ENCODE measurements around the gene CYBA. TPM values are rescaled to one million over a fixed set of nuclear protein-coding genes. Genes with fewer than 3 reads are reported as not detected.

CYBA gene
- total and polyA plus RNA-seq, 10 of the 15 experiments (the other 5 are each of a cell fraction or from before 2014, with no cell fraction given) = 0.55 to 598 (median 258) TPM

GRCh38 chr16:88601313-88602036 lies 49.4 kb downstream of the CYBA start:
- ChIA-PET POLR2A (no interaction called here), SMC1A (ENCODE audit: uncharacterized antibody, unreplicated experiment) (no interaction called here), CTCF (no interaction called here), RAD21 (ENCODE audit: unreplicated experiment) (no interaction called here)
- no TSS peak for BruUV-seq (replicated peaks)
- intact Hi-C loops (cut with micrococcal nuclease; ENCODE audit: unreplicated experiment) (no loop called here), in situ Hi-C loops (cut with MboI) (no loop called here)
- Histone ChIP-seq H3K4me1 (ENCODE audit: control insufficient read depth, insufficient read depth, low read length) (no peaks in the 10 kb centered on the region; the same call in 1 of the 2 replicates), H3K9me3 (replicated peaks; ENCODE audit: control insufficient read depth, insufficient read depth, low read length) (no peaks in the 10 kb centered on the region), H3K79me2 (ENCODE audit: control insufficient read depth, insufficient read depth, low read length) (no peaks in the 10 kb centered on the region), H3K36me3 (ENCODE audit: control insufficient read depth in 2 of 2, insufficient read depth in 2 of 2, low read length in 1 of 2) (peaks cover 32 to 41% of the 10 kb centered on the region in 2 experiments), H3K27ac (ENCODE audit: control insufficient read depth, insufficient read depth) (no peak overlapping the region), H2AFZ (ENCODE audit: control insufficient read depth, low read depth, low read length) (no peak overlapping the region), H3K4me3 (no peak overlapping the region), H4K20me1 (ENCODE audit: control insufficient read depth, insufficient read depth) (no peaks in the 10 kb centered on the region), H3K9ac (ENCODE audit: control insufficient read depth, insufficient read depth, low read length) (no peak overlapping the region), H3K27me3 (replicated peaks in 1 of 2; ENCODE audit: control insufficient read depth in 2 of 2, insufficient read depth in 2 of 2, low read length in 1 of 2) (no peaks in the 10 kb centered on the region), H3K4me2 (ENCODE audit: control insufficient read depth, insufficient read depth) (no peak overlapping the region)
- ATAC-seq (no peak), DNase-seq (ENCODE audit: low read depth, low spot score) (no peak), FAIRE-seq (no peak)
- 79% methylated on average over 9 of the region's 9 CpGs for WGBS (ENCODE audit: insufficient coverage, insufficient replicate concordance, low lambda C conversion rate, missing lambda C conversion rate)
- TF ChIP-seq SUZ12 (IDR thresholded peaks at IDR 0.05; ENCODE audit: unreplicated experiment) (no peak), CBX3 (IDR thresholded peaks at IDR 0.05; ENCODE audit: borderline replicate concordance, low read depth) (no peak), CHD1 (IDR thresholded peaks at IDR 0.05; ENCODE audit: low read depth, low read length) (no peak), ZNF207 (IDR thresholded peaks at IDR 0.05; ENCODE audit: borderline replicate concordance) (no peak), POLR2A (IDR thresholded peaks at IDR 0.05; ENCODE audit: low read depth, low read length) (no peak), RAD21 (IDR thresholded peaks at IDR 0.05; ENCODE audit: insufficient read depth, low read depth, low read length) (no peak), MTA3 (IDR thresholded peaks at IDR 0.05; ENCODE audit: borderline replicate concordance, low read length) (no peak), ZNF24 (IDR thresholded peaks at IDR 0.05) (no peak), CUX1 (IDR thresholded peaks at IDR 0.05; ENCODE audit: insufficient replicate concordance, low read depth, low read length) (no peak), ZBTB40 (IDR thresholded peaks at IDR 0.05; ENCODE audit: borderline replicate concordance) (no peak), DPF2 (IDR thresholded peaks at IDR 0.05) (no peak)
- TF ChIP-seq, protein P1, sequence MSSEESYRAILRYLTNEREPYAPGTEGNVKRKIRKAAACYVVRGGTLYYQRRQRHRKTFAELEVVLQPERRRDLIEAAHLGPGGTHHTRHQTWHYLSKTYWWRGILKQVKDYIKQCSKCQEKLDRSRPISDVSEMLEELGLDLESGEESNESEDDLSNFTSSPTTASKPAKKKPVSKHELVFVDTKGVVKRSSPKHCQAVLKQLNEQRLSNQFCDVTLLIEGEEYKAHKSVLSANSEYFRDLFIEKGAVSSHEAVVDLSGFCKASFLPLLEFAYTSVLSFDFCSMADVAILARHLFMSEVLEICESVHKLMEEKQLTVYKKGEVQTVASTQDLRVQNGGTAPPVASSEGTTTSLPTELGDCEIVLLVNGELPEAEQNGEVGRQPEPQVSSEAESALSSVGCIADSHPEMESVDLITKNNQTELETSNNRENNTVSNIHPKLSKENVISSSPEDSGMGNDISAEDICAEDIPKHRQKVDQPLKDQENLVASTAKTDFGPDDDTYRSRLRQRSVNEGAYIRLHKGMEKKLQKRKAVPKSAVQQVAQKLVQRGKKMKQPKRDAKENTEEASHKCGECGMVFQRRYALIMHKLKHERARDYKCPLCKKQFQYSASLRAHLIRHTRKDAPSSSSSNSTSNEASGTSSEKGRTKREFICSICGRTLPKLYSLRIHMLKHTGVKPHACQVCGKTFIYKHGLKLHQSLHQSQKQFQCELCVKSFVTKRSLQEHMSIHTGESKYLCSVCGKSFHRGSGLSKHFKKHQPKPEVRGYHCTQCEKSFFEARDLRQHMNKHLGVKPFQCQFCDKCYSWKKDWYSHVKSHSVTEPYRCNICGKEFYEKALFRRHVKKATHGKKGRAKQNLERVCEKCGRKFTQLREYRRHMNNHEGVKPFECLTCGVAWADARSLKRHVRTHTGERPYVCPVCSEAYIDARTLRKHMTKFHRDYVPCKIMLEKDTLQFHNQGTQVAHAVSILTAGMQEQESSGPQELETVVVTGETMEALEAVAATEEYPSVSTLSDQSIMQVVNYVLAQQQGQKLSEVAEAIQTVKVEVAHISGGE (CRISPR knock-in tag; IDR thresholded peaks at IDR 0.05) = no peak

All from GM12878 (cell line).